ENCODE results near the gene PASD1. TPM values are rescaled to one million over a fixed set of nuclear protein-coding genes. Genes with fewer than 3 reads are reported as not detected.
A peak's percentile ranks its signal among the peaks of the same experiment; 100 is the strongest.

PASD1 gene
- total and polyA plus RNA-seq, 11 donors = 0.06 TPM; not detected in 10

- H3K27me3 ChIP-seq = peaks cover 0 to 12% (median 0%) of the 10 kb centered on the region in 9 donors
- H3K27ac ChIP-seq = no peak overlapping the region
- TF ChIP-seq CTCF (IDR thresholded peaks at IDR 0.05) (no peak), POLR2A (IDR thresholded peaks at IDR 0.05) (no peak)
- H3K36me3 ChIP-seq = no peaks in the 10 kb centered on the region
- no peaks in the 10 kb centered on the region for H3K4me1 ChIP-seq
- DNase-seq (no peak), ATAC-seq (no peak)
- H3K4me3 ChIP-seq = no peak overlapping the region
- intact Hi-C loops (cut with DNase I) = loop anchor here in 2 of 10 donors (10.0 kb wide), 1 partner anchor 183 kb away; no protein-coding TSS in a partner anchor
- no peaks in the 10 kb centered on the region for H3K9me3 ChIP-seq
These were observed 124.2 kb downstream of the PASD1 start for GRCh38 chrX:151687635-151688034.

- no peak for ATAC-seq
- Histone ChIP-seq H3K4me1 (no peaks in the 10 kb centered on the region), H3K9me3 (no peaks in the 10 kb centered on the region), H3K4me3 (no peak overlapping the region), H3K27me3 (peaks cover 0 to 2% (median 0%) of the 10 kb centered on the region in 9 donors), H3K27ac (no peak overlapping the region), H3K36me3 (no peaks in the 10 kb centered on the region)
- no peak for DNase-seq
- intact Hi-C loops (cut with DNase I) = loop anchor here in 2 of 10 donors (10.0 kb wide), 1 partner anchor 184 kb away; no protein-coding TSS in a partner anchor
- TF ChIP-seq POLR2A (IDR thresholded peaks at IDR 0.05) = no peak
- no peak for TF ChIP-seq CTCF (IDR thresholded peaks at IDR 0.05)
These were observed 125.2 kb downstream of the PASD1 start for GRCh38 chrX:151688695-151689094.

- DNase-seq (no peak), ATAC-seq (no peak)
- H3K9me3 ChIP-seq = no peaks in the 10 kb centered on the region
- H3K4me1 ChIP-seq = peaks cover 0 to 10% (median 0%) of the 10 kb centered on the region in 12 donors
- WGBS, 4 donors = 88 to 95% (median 93%) methylated on average over 5 to 6 of the region's 6 CpGs
- peaks cover 0 to 15% (median 0%) of the 10 kb centered on the region in 9 donors for H3K27me3 ChIP-seq
- H3K4me3 ChIP-seq = no peak overlapping the region
- H3K27ac ChIP-seq = no peak overlapping the region
- TF ChIP-seq CTCF (IDR thresholded peaks at IDR 0.05) = no peak
- TF ChIP-seq POLR2A (IDR thresholded peaks at IDR 0.05) = no peak
- no peaks in the 10 kb centered on the region for H3K36me3 ChIP-seq
- intact Hi-C loops (cut with DNase I) = no loop called here
These were observed 129.3 kb downstream of the PASD1 start for GRCh38 chrX:151692825-151693224.

- peak overlapping the region in 1 of 12 donors; percentile 54 for H3K4me3 ChIP-seq
- no peak overlapping the region for H3K27ac ChIP-seq
- no peak for ATAC-seq
- H3K9me3 ChIP-seq = no peaks in the 10 kb centered on the region
- WGBS, 4 donors = 68 to 72% (median 70%) methylated on average over 12 of the region's 12 CpGs
- H3K27me3 ChIP-seq = peaks cover 0 to 15% (median 0%) of the 10 kb centered on the region in 9 donors
- intact Hi-C loops (cut with DNase I) = no loop called here
- peaks cover 0 to 10% (median 0%) of the 10 kb centered on the region in 12 donors for H3K4me1 ChIP-seq
- no peak for DNase-seq
- TF ChIP-seq POLR2A (IDR thresholded peaks at IDR 0.05) (no peak), CTCF (IDR thresholded peaks at IDR 0.05) (no peak)
- H3K36me3 ChIP-seq = no peaks in the 10 kb centered on the region
These were observed 130.6 kb downstream of the PASD1 start for GRCh38 chrX:151694121-151694520.
